ENCODE measurements around the gene ZNF24. TPM values are rescaled to one million over a fixed set of nuclear protein-coding genes. Genes with fewer than 3 reads are reported as not detected.
A peak's percentile ranks its signal among the peaks of the same experiment; 100 is the strongest.

Gene ZNF24
- total RNA-seq, 1 experiment from 2014 or later, result 57.9 TPM

GRCh38 chr18:35345460-35345921 is 1.3 kb upstream of the ZNF24 start:
- Histone ChIP-seq H2BK20ac (ENCODE audit: low read depth, low read length, poor library complexity, severe bottlenecking) (no peak overlapping the region), H2BK15ac (ENCODE audit: low read depth, low read length) (no peak overlapping the region), H3K79me2 (ENCODE audit: insufficient read depth, low read length) (peaks cover 15% of the 10 kb centered on the region; the same call in 1 of the 2 replicates), H2BK120ac (ENCODE audit: low read depth, low read length, poor library complexity, severe bottlenecking) (no peak overlapping the region), H3K23ac (ENCODE audit: insufficient read length, low read depth, low read length) (no peak overlapping the region), H3K79me1 (ENCODE audit: insufficient read depth, low read depth, low read length, poor library complexity, severe bottlenecking) (no peaks in the 10 kb centered on the region), H3K56ac (ENCODE audit: insufficient read length, low read depth, low read length) (no peak overlapping the region), H3K4me1 (ENCODE audit: insufficient read depth, low read length) (peaks cover 3% of the 10 kb centered on the region; the same call in 1 of the 2 replicates), H2AK5ac (ENCODE audit: insufficient read length, low read length) (no peak overlapping the region), H4K91ac (ENCODE audit: insufficient read length, low read depth, low read length) (no peak overlapping the region), H3K4me2 (ENCODE audit: insufficient read depth, insufficient read length, low read length) (no peak overlapping the region), H3K9ac (ENCODE audit: extremely low read depth, insufficient read length, low read length) (no peak overlapping the region), H3K9me3 (ENCODE audit: control insufficient read depth, low read depth, low read length) (no peaks in the 10 kb centered on the region), H3K27me3 (ENCODE audit: insufficient read depth, low read length) (no peaks in the 10 kb centered on the region), H3K27ac (ENCODE audit: insufficient read length, low read depth, low read length) (no peak overlapping the region), H3T11ph (ENCODE audit: low read length) (no peak overlapping the region), H3K14ac (ENCODE audit: insufficient read depth, low read length) (no peak overlapping the region; the same call in 1 of the 2 replicates), H2BK5ac (ENCODE audit: insufficient read length, low read length) (no peak overlapping the region), H2BK12ac (ENCODE audit: insufficient read length, low read depth, low read length) (no peak overlapping the region), H4K8ac (replicated peaks; ENCODE audit: insufficient read length, low read depth, low read length) (no peak overlapping the region), H4K5ac (ENCODE audit: insufficient read length, low read depth, low read length) (no peak overlapping the region), H4K20me1 (ENCODE audit: control insufficient read depth, insufficient read depth, insufficient read length) (no peaks in the 10 kb centered on the region), H3K23me2 (ENCODE audit: insufficient read length, low read depth, low read length, poor library complexity, severe bottlenecking) (peaks cover 6% of the 10 kb centered on the region), H2AFZ (ENCODE audit: low read length) (peak overlapping the region; percentile 7), H3K18ac (ENCODE audit: insufficient read length, low read depth, low read length) (no peak overlapping the region), H3K4ac (ENCODE audit: low read depth, low read length) (no peak overlapping the region)
- no CpG with 5 or more reads among the region's 6 CpGs for WGBS (ENCODE audit: extremely low coverage, insufficient read length, low lambda C conversion rate)
- H3K4me1 Mint-ChIP-seq, result peaks cover 16 to 19% of the 10 kb centered on the region in 2 experiments
- 0 out of 7 replicates have a peak overlapping the region, but pooled peaks of 1 of the 3 experiments have one; percentile 74 for H3K27ac Mint-ChIP-seq
- H3K9me3 Mint-ChIP-seq, result no peaks in the 10 kb centered on the region; a peak in 1 of 5 replicates
- DNase-seq, result no peak
- peaks cover under 1 to 4% (median 3%) of the 10 kb centered on the region in 3 experiments; a peak in 4 of 7 replicates for H3K36me3 Mint-ChIP-seq (ENCODE audit: insufficient read depth in 1 of 3, low read depth in 3 of 3)
- peak overlapping the region; percentile 95 to 99 for H3K4me3 Mint-ChIP-seq
- no peak for TF ChIP-seq CTCF (conservative IDR thresholded peaks at IDR 0.05)
- H3K27me3 Mint-ChIP-seq (ENCODE audit: low read depth), result no peaks in the 10 kb centered on the region
